GM12878 (cell line): Measurements from ENCODE around the gene PTPRH. TPM values are rescaled to one million over a fixed set of nuclear protein-coding genes. Genes with fewer than 3 reads are reported as not detected.
A peak's percentile ranks its signal among the peaks of the same experiment; 100 is the strongest.

Experiments
- ATAC-seq: fragments of 200-7000 bp; cut with Tn5 transposase; 3 replicates; pipeline ENCODE4 v1.9.1; 2020; ENCODE audit warnings: mild to moderate bottlenecking, moderate library complexity
- BruUV-seq: library from RNA; stranded (reverse); fragments of 400-500 nt; replicated peaks from 2 replicates; lab custom pipeline; 2021; lab: Mats Ljungman, UMichigan
- CTCF ChIA-PET: fragments of 300-600 bp; sonication (Branson Sonifier 250); formaldehyde crosslinking; extraction: SDS; loops from one replicate; lab custom pipeline; 2021; ENCODE audit warnings: inconsistent platforms; lab: Yijun Ruan, JAX
- POLR2A ChIA-PET: fragments of 350-600 bp; formaldehyde crosslinking; extraction: SDS; loops from one replicate; lab custom pipeline; 2021; ENCODE audit warnings: inconsistent platforms; lab: Charles Lee
- RAD21 ChIA-PET: fragments of 300-600 bp; sonication (Branson Sonifier 250); formaldehyde crosslinking; loops from one replicate; lab custom pipeline; 2023; ENCODE audit warnings: antibody characterized with exemption; ENCODE audit not compliant: unreplicated experiment; lab: Charles Lee
- SMC1A ChIA-PET: fragments of 300-600 bp; sonication (Branson Sonifier 250); formaldehyde crosslinking; loops from one replicate; lab custom pipeline; 2023; ENCODE audit not compliant: unreplicated experiment, uncharacterized antibody; lab: Charles Lee
- DNase-seq: peaks from one replicate; pipeline ENCODE4 v3.0.0-alpha.2; 2011; ENCODE audit warnings: low read depth, low spot score
- FAIRE-seq: peaks from 3 replicates; lab custom pipeline; 2011; peaks lifted over from hg19 to GRCh38; lab: Jason Lieb, UNC
- H2AFZ ChIP-seq: 2 replicates; pipeline ENCODE4 v1.6.0; 2011; ENCODE audit warnings: low read depth, low read length, control low read depth; ENCODE audit not compliant: control insufficient read depth
- H3K27ac ChIP-seq: 2 replicates; pipeline ENCODE4 v1.5.1; 2011; ENCODE audit warnings: control low read depth; ENCODE audit not compliant: control insufficient read depth, insufficient read depth
- H3K27me3 ChIP-seq, 2 experiments: replicated peaks in 1 of 2; 2 replicates each; pipeline versions ENCODE4 v1.6.0 to v1.6.1; 2011; ENCODE audit warnings: low read length in 1 of 2; ENCODE audit not compliant: control insufficient read depth in 2 of 2, insufficient read depth in 2 of 2
- H3K36me3 ChIP-seq, 2 experiments: 2 replicates each; pipeline ENCODE4 v1.5.1; 2011; ENCODE audit warnings: low read length in 1 of 2; ENCODE audit not compliant: control insufficient read depth in 2 of 2, insufficient read depth in 2 of 2
- H3K4me1 ChIP-seq: 2 replicates; pipeline ENCODE4 v1.6.1; 2011; ENCODE audit warnings: mild to moderate bottlenecking, low read length, moderate library complexity, mixed read lengths; ENCODE audit not compliant: control insufficient read depth, insufficient read depth
- H3K4me2 ChIP-seq: 2 replicates; pipeline ENCODE4 v1.6.0; 2011; ENCODE audit warnings: control low read depth; ENCODE audit not compliant: control insufficient read depth, insufficient read depth
- H3K4me3 ChIP-seq: fragments of 200-600 bp; sonication (generic); 2 replicates; pipeline ENCODE4 v1.5.1; 2016
- H3K79me2 ChIP-seq: 2 replicates; pipeline ENCODE4 v1.6.0; 2011; ENCODE audit warnings: low read length; ENCODE audit not compliant: control insufficient read depth, insufficient read depth
- H3K9ac ChIP-seq: 2 replicates; pipeline ENCODE4 v1.8.0; 2011; ENCODE audit warnings: low read length, control low read depth, mixed read lengths; ENCODE audit not compliant: control insufficient read depth, insufficient read depth
- H3K9me3 ChIP-seq: replicated peaks from 3 replicates; pipeline ENCODE4 v1.5.1; 2011; ENCODE audit warnings: mild to moderate bottlenecking, low read length; ENCODE audit not compliant: control insufficient read depth, insufficient read depth
- H4K20me1 ChIP-seq: 2 replicates; pipeline ENCODE4 v1.6.0; 2011; ENCODE audit not compliant: control insufficient read depth, insufficient read depth
- FOXM1 ChIP-seq: IDR thresholded peaks from 2 replicates; pipeline ENCODE4 v1.6.1; 2012; ENCODE audit warnings: low read depth, mild to moderate bottlenecking, inconsistent platforms, low read length, moderate library complexity
- MYB ChIP-seq: fragments of 150-350 bp; IDR thresholded peaks from 2 replicates; pipeline ENCODE4 v1.6.1; 2014; ENCODE audit warnings: mild to moderate bottlenecking, low read depth, low read length, borderline replicate concordance
- NFYB ChIP-seq: IDR thresholded peaks from 2 replicates; pipeline ENCODE4 v1.6.1; 2011; ENCODE audit warnings: low read depth, mild to moderate bottlenecking, low read length, improper control_type of control experiment, moderate library complexity; ENCODE audit not compliant: insufficient read depth
- RAD21 ChIP-seq: IDR thresholded peaks from 2 replicates; pipeline ENCODE4 v1.6.1; 2011; ENCODE audit warnings: mild to moderate bottlenecking, low read depth, low read length, moderate library complexity; ENCODE audit not compliant: insufficient read depth
- SMAD1 ChIP-seq: fragments of 450-650 bp; IDR thresholded peaks from 2 replicates; pipeline ENCODE4 v1.6.1; 2018; ENCODE audit warnings: mild to moderate bottlenecking, low read depth; ENCODE audit not compliant: partially characterized antibody
- SRF ChIP-seq, 2 experiments: IDR thresholded peaks; 2 replicates each; pipeline ENCODE4 v1.6.1; 2011; ENCODE audit warnings: low read depth in 2 of 2, low read length in 2 of 2, mild to moderate bottlenecking in 1 of 2, moderate library complexity in 1 of 2
- TBL1XR1 ChIP-seq: IDR thresholded peaks from 2 replicates; pipeline ENCODE4 v1.6.1; 2012; ENCODE audit warnings: low read depth, low read length, improper control_type of control experiment
- WGBS: methylation state at CpG from one replicate; pipeline ENCODE4 v1.1.6; 2016; ENCODE audit warnings: low lambda C conversion rate; ENCODE audit not compliant: insufficient replicate concordance, insufficient coverage; ENCODE audit errors: missing lambda C conversion rate; 5-methylcytosine and 5-hydroxymethylcytosine counted together
- in situ Hi-C: fragments of 300-500 bp; cut with MboI; formaldehyde crosslinking; loops from 9 replicates; pipeline ENCODE4 v1.14.3; 2018; ENCODE audit warnings: mixed read lengths
- intact Hi-C: fragments of 100-400 bp; cut with micrococcal nuclease; formaldehyde crosslinking; loops from one replicate; pipeline ENCODE4 v1.14.2; 2022; ENCODE audit not compliant: unreplicated experiment
- polyA plus RNA-seq, 11 experiments: library from polyadenylated mRNA; depleted of rRNA in 4 of 11; unstranded in 6 of 11; stranded (reverse) in 5 of 11; fragments of >200 nt; fragmentation: Nextera tagmentation in 4 of 11; fragmentation: Illumina TruSeq in 1 of 11; extraction: Ambion mirVana in 4 of 11; extraction: Trizol in 1 of 11; gene quantifications; 1 replicate in 1 of 11; 2 replicates in 10 of 11; pipeline versions ENCODE4 v1.2.1 to v1.2.3, GENCODE V29; 2011 to 2016; ENCODE audit warnings: inconsistent platforms in 2 of 11, missing spikeins in 2 of 11, low read depth in 1 of 11
- total RNA-seq, 4 experiments: library from RNA; depleted of rRNA in 3 of 4; stranded (reverse); fragments of >200 nt in 3 of 4; fragmentation: Illumina TruSeq in 1 of 4; extraction: Trizol in 1 of 4; gene quantifications; 2 replicates each; pipeline versions ENCODE4 v1.2.1 to v1.2.3, GENCODE V29; 2013 to 2021
- TF ChIP-seq, protein P1 (sequence below): fragments of 450-650 bp; IDR thresholded peaks from 2 replicates; pipeline ENCODE4 v1.6.1; 2017; ENCODE audit warnings: antibody characterized with exemption, mild to moderate bottlenecking, moderate library complexity

PTPRH gene
- total and polyA plus RNA-seq, 10 of the 15 experiments (the other 5 are each of a cell fraction or from before 2014, with no cell fraction given), result 0.08 TPM; not detected in 9

DNA sequence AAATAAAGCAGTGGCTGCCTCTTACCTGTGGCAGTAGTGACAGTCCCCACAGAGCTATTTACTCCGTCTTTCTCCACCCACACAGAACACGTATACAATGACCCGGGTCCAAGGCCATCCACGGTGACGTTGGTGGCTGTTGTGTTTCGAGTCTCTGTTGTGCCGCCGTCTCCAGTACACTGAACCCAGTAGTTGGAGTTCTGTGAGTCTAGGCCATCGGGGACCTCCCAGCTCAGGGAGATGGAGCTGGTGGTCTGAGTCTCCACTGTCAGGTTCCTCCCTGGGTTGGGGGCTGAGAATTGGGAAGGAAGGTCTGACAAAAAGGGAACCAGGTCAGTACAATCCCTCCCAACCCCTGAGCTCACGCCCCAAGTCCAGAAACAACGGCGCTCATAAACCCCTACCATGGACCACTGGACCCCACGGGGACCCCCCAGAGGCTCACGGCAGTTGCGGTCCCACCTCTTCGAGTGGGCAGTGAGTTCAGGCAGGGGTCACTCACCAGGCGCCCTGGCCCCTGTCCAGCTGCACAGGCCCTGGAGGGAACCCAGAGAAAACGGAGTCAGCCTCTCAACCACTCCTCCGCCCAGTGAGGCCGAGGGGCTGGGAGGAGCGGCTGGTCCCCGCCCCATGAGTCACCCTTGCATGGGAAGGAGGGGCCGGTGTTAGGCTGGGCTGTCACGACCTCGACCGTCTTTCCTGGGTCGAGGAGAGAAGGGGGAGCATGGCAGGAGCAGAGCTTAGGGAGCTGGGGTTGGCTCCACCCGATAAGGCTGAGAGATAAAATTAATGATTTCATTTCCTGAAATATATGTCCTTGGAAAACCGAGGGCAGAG is 2.4 kb downstream of the PTPRH start:
- H3K27me3 ChIP-seq, result no peaks in the 10 kb centered on the region
- in situ Hi-C loops, result no loop called here
- no peaks in the 10 kb centered on the region for H4K20me1 ChIP-seq
- H3K4me1 ChIP-seq, result no peaks in the 10 kb centered on the region
- H3K36me3 ChIP-seq, result no peaks in the 10 kb centered on the region
- POLR2A ChIA-PET, result no interaction called here
- SMC1A ChIA-PET, result no interaction called here
- no peak for TF ChIP-seq RAD21
- no peak for TF ChIP-seq FOXM1
- no peak for TF ChIP-seq TBL1XR1
- TF ChIP-seq MYB, result no peak
- TF ChIP-seq SMAD1, result no peak
- TF ChIP-seq NFYB, result no peak
- TF ChIP-seq, protein P1, sequence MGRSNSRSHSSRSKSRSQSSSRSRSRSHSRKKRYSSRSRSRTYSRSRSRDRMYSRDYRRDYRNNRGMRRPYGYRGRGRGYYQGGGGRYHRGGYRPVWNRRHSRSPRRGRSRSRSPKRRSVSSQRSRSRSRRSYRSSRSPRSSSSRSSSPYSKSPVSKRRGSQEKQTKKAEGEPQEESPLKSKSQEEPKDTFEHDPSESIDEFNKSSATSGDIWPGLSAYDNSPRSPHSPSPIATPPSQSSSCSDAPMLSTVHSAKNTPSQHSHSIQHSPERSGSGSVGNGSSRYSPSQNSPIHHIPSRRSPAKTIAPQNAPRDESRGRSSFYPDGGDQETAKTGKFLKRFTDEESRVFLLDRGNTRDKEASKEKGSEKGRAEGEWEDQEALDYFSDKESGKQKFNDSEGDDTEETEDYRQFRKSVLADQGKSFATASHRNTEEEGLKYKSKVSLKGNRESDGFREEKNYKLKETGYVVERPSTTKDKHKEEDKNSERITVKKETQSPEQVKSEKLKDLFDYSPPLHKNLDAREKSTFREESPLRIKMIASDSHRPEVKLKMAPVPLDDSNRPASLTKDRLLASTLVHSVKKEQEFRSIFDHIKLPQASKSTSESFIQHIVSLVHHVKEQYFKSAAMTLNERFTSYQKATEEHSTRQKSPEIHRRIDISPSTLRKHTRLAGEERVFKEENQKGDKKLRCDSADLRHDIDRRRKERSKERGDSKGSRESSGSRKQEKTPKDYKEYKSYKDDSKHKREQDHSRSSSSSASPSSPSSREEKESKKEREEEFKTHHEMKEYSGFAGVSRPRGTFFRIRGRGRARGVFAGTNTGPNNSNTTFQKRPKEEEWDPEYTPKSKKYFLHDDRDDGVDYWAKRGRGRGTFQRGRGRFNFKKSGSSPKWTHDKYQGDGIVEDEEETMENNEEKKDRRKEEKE, result no peak
- TF ChIP-seq SRF (IDR thresholded peaks at IDR 0.05; ENCODE audit: low read depth in 2 of 2, low read length in 2 of 2), result no peak
- 35% methylated on average over 29 of the region's 29 CpGs for WGBS
- H3K4me2 ChIP-seq, result no peak overlapping the region
- no peak overlapping the region for H3K4me3 ChIP-seq
- H3K9ac ChIP-seq, result no peak overlapping the region
- no peak overlapping the region for H3K27ac ChIP-seq
- no peak for DNase-seq
- BruUV-seq, result no TSS peak
- RAD21 ChIA-PET, result no interaction called here
- CTCF ChIA-PET, result interaction anchor here (0.8 to 1.1 kb wide), 2 partner anchors 17 to 66 kb away, joined by 3 to 4 read pairs; no protein-coding TSS in a partner anchor
- no peaks in the 10 kb centered on the region for H3K79me2 ChIP-seq
- no peak for FAIRE-seq
- H2AFZ ChIP-seq, result no peak overlapping the region
- intact Hi-C loops, result no loop called here
- ATAC-seq, result peak; percentile 83
- no peaks in the 10 kb centered on the region for H3K9me3 ChIP-seq
